Osteoblast (primary cell): ENCODE results near the gene GNAT1. TPM values are rescaled to one million over a fixed set of nuclear protein-coding genes. Genes with fewer than 3 reads are reported as not detected.

Experiments used
- DNase-seq: peaks from one replicate; pipeline ENCODE4 v3.0.0; 2011; ENCODE audit warnings: low spot score, mixed read lengths; ENCODE audit not compliant: insufficient read length; ENCODE audit errors: missing footprints
- H2AFZ ChIP-seq: 2 replicates; pipeline ENCODE4 v1.6.0; 2011; ENCODE audit warnings: mild to moderate bottlenecking, low read length
- H3K27ac ChIP-seq: 2 replicates; pipeline ENCODE4 v1.5.1; 2011; ENCODE audit warnings: mild to moderate bottlenecking, low read depth, low read length, moderate library complexity
- H3K27me3 ChIP-seq: 2 replicates; pipeline ENCODE4 v1.6.0; 2012; ENCODE audit warnings: mild to moderate bottlenecking, control low read depth, inconsistent platforms, low read length, moderate library complexity; ENCODE audit not compliant: insufficient read depth
- H3K36me3 ChIP-seq: 2 replicates; pipeline ENCODE4 v1.5.1; 2011; ENCODE audit warnings: mild to moderate bottlenecking, low read length, control low read depth, moderate library complexity; ENCODE audit not compliant: insufficient read depth
- H3K4me1 ChIP-seq: 2 replicates; pipeline ENCODE4 v1.5.1; 2011; ENCODE audit warnings: mild to moderate bottlenecking, low read length, control low read depth, moderate library complexity; ENCODE audit not compliant: insufficient read depth
- H3K4me2 ChIP-seq: 2 replicates; pipeline ENCODE4 v1.6.0; 2011; ENCODE audit warnings: mild to moderate bottlenecking, low read length; ENCODE audit not compliant: insufficient read depth
- H3K4me3 ChIP-seq: fragments of 200-600 bp; sonication (generic); 3 replicates; pipeline ENCODE4 v1.5.1; 2012; ENCODE audit warnings: mild to moderate bottlenecking, low read length, inconsistent platforms; ENCODE audit not compliant: insufficient read depth
- H3K79me2 ChIP-seq: 2 replicates; pipeline ENCODE4 v1.6.0; 2012; ENCODE audit warnings: mild to moderate bottlenecking, low read length, control low read depth, inconsistent platforms; ENCODE audit not compliant: insufficient read depth
- H3K9me3 ChIP-seq: 2 replicates; pipeline ENCODE4 v1.5.1; 2011; ENCODE audit warnings: low read depth, low read length, control low read depth
- H4K20me1 ChIP-seq: 2 replicates; pipeline ENCODE4 v1.6.0; 2012; ENCODE audit warnings: mild to moderate bottlenecking, low read length, control low read depth; ENCODE audit not compliant: insufficient read depth
- CTCF ChIP-seq: IDR thresholded peaks from 2 replicates; pipeline ENCODE4 v1.5.1; 2011; ENCODE audit warnings: mild to moderate bottlenecking, low read depth, low read length, moderate library complexity; ENCODE audit errors: extremely low read depth
- total RNA-seq: library from RNA; depleted of rRNA; stranded (reverse); fragments of >200 nt; gene quantifications from 2 replicates; pipeline ENCODE4 v1.2.3, GENCODE V29; 2012

The GNAT1 gene
- total RNA-seq, 1 donor: not detected

- H3K4me1 ChIP-seq: peaks cover 4% of the 10 kb centered on the region
- TF ChIP-seq CTCF: no peak
- DNase-seq: no peak
- no peak overlapping the region for H3K4me3 ChIP-seq
- H3K27ac ChIP-seq: no peak overlapping the region
- no peak overlapping the region for H2AFZ ChIP-seq
- peaks cover 4% of the 10 kb centered on the region for H4K20me1 ChIP-seq
- peaks cover 27% of the 10 kb centered on the region for H3K27me3 ChIP-seq
- H3K9me3 ChIP-seq: no peaks in the 10 kb centered on the region
- no peaks in the 10 kb centered on the region for H3K79me2 ChIP-seq
- H3K36me3 ChIP-seq: no peaks in the 10 kb centered on the region
- H3K4me2 ChIP-seq: no peak overlapping the region
These were observed 1.9 kb downstream of the GNAT1 start for GRCh38 chr3:50193286-50193685.

DNA sequence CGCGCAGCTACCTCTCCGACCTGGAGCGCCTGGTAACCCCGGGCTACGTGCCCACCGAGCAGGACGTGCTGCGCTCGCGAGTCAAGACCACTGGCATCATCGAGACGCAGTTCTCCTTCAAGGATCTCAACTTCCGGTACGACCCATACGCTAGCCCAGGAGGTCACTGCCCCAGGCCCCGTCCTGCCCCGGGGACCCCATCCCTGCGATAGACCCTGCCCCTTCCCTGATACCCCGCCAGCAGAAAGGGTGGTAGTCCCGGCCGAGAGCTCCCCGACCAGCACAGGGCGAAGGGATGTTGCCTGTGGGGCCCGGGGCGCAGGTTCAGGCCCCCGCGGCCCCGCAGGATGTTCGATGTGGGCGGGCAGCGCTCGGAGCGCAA, 2.3 kb downstream of the GNAT1 start:
- H3K36me3 ChIP-seq: no peaks in the 10 kb centered on the region
- no peak for TF ChIP-seq CTCF
- no peak overlapping the region for H3K4me3 ChIP-seq
- no peaks in the 10 kb centered on the region for H3K79me2 ChIP-seq
- no peak for DNase-seq
- no peak overlapping the region for H3K4me2 ChIP-seq
- H3K27me3 ChIP-seq: peaks cover 27% of the 10 kb centered on the region
- peaks cover 4% of the 10 kb centered on the region for H3K4me1 ChIP-seq
- H3K27ac ChIP-seq: no peak overlapping the region
- H4K20me1 ChIP-seq: peaks cover 4% of the 10 kb centered on the region
- no peak overlapping the region for H2AFZ ChIP-seq
- no peaks in the 10 kb centered on the region for H3K9me3 ChIP-seq

DNA sequence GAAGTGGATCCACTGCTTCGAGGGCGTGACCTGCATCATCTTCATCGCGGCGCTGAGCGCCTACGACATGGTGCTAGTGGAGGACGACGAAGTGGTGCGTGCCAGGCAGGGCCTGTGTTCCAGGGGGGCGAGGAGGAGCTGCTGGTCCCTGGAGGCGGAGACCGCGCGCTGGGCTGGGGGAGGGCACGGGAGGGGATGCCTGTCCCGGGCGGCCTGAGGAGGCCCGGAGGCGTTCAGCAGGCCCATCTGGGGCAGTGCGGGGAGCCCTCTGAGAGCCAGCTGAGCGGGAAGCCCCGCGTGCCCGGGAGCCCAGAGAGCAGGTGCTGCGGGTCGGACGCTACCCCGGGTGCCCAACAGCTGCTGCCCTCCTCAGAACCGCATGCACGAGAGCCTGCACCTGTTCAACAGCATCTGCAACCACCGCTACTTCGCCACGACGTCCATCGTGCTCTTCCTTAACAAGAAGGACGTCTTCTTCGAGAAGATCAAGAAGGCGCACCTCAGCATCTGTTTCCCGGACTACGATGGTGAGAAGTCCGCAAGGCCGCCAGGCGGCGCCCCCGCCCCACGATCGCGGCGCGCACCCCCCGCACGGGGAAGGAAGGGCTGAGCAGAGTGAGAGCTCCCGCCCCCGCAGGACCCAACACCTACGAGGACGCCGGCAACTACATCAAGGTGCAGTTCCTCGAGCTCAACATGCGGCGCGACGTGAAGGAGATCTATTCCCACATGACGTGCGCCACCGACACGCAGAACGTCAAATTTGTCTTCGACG, 2.9 kb downstream of the GNAT1 start:
- H3K36me3 ChIP-seq: no peaks in the 10 kb centered on the region
- no peak overlapping the region for H3K27ac ChIP-seq
- peak overlapping the region; percentile 35 for H2AFZ ChIP-seq
- peak; percentile 70 for TF ChIP-seq CTCF
- peak overlapping the region; percentile 30 for H3K4me3 ChIP-seq
- peak overlapping the region; percentile 43 for H3K4me2 ChIP-seq
- H3K27me3 ChIP-seq: peaks cover 27% of the 10 kb centered on the region
- no peaks in the 10 kb centered on the region for H3K4me1 ChIP-seq
- H3K79me2 ChIP-seq: no peaks in the 10 kb centered on the region
- H4K20me1 ChIP-seq: peaks cover 4% of the 10 kb centered on the region
- H3K9me3 ChIP-seq: no peaks in the 10 kb centered on the region
- DNase-seq: peak; percentile 99

DNA sequence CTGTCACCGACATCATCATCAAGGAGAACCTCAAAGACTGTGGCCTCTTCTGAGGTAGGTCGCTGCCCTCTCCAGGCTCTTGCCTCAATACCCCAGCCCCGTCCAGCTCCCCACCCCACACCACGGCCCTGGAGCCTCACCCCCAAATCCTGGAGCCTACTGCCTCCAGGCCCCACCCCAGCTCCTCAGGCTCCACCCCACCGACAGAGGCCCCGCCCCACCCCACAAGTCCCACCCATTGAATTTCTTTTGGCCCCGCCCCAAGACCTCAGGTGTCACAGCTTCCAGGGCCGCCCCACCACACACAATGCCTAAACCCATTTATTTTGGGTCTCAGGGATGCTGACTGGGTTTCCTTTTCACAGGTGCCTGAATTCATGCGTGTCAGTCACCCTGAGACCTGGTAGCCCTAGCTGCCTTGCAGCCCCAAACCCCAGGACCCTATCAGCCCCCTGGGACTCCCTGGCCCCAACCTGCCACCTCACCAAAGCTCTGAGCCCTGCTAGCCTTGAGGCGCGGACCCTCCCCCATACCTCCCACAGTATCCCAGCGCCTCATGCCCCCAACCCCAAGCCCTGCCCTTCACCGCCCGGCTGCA, 3.6 kb downstream of the GNAT1 start:
- no peak for DNase-seq
- no peaks in the 10 kb centered on the region for H3K79me2 ChIP-seq
- peaks cover 27% of the 10 kb centered on the region for H3K27me3 ChIP-seq
- H3K9me3 ChIP-seq: no peaks in the 10 kb centered on the region
- H3K4me2 ChIP-seq: peak overlapping the region; percentile 43
- no peaks in the 10 kb centered on the region for H3K4me1 ChIP-seq
- no peak for TF ChIP-seq CTCF
- peak overlapping the region; percentile 30 for H3K4me3 ChIP-seq
- no peaks in the 10 kb centered on the region for H3K36me3 ChIP-seq
- no peaks in the 10 kb centered on the region for H4K20me1 ChIP-seq
- H2AFZ ChIP-seq: peak overlapping the region; percentile 35
- no peak overlapping the region for H3K27ac ChIP-seq
